Activated CD8-positive, alpha-beta memory T cell treated with anti-CD3 and anti-CD28 coated beads, Interleukin-2, amount 50 U/mL, for 1 hour (primary cell): ENCODE measurements around the gene ZFYVE28.
"Not testable (repeated sequence)": the region's sequence is repeated elsewhere in the genome, so short reads cannot be mapped to it uniquely, and the experiment has no call there.

Experiments used
- DNase-seq: peaks from one replicate; pipeline ENCODE4 v3.0.0-alpha.2; 2020; ENCODE audit errors: extremely low read depth

Gene ZFYVE28

GRCh38 chr4:2417765-2418649, at the start of gene ZFYVE28:
Gene ZFYVE28 (minus strand): TSS chr4:2418645. CDS start chr4:2418323, 322 bp downstream.
- DNase-seq = no peak

GRCh38 chr4:2465544-2465943, 47.1 kb upstream of the ZFYVE28 start:
- not testable (repeated sequence) for DNase-seq

GRCh38 chr4:2465032-2465431, 46.6 kb upstream of the ZFYVE28 start:
- DNase-seq = no peak

GRCh38 chr4:2462992-2463762, 44.7 kb upstream of the ZFYVE28 start:
- no peak for DNase-seq

GRCh38 chr4:2462218-2462991, 44.0 kb upstream of the ZFYVE28 start:
- no peak for DNase-seq

GRCh38 chr4:2461246-2461960, 43.0 kb upstream of the ZFYVE28 start:
- DNase-seq = no peak

- no peak for DNase-seq
Measured at GRCh38 chr4:2459589-2460349, 41.3 kb upstream of the ZFYVE28 start.

- no peak for DNase-seq
Measured at GRCh38 chr4:2458546-2459491, 40.4 kb upstream of the ZFYVE28 start.

- no peak for DNase-seq
Measured at GRCh38 chr4:2457481-2458295, 39.2 kb upstream of the ZFYVE28 start.

GRCh38 chr4:2451821-2452785, 33.7 kb upstream of the ZFYVE28 start:
- no peak for DNase-seq

- DNase-seq = no peak
Measured at GRCh38 chr4:2451036-2451520, 32.6 kb upstream of the ZFYVE28 start.

- no peak for DNase-seq
Measured at GRCh38 chr4:2450394-2451035, 32.1 kb upstream of the ZFYVE28 start.

GRCh38 chr4:2449511-2450392, 31.3 kb upstream of the ZFYVE28 start:
- no peak for DNase-seq

- no peak for DNase-seq
Measured at GRCh38 chr4:2449051-2449450, 30.6 kb upstream of the ZFYVE28 start.

GRCh38 chr4:2448589-2448988, 30.1 kb upstream of the ZFYVE28 start:
- no peak for DNase-seq
